ENCODE results near the gene DOCK7.

Gene DOCK7

GRCh38 chr1:62457955-62458354 is 230.2 kb downstream of the DOCK7 start:
- Histone ChIP-seq H3K4me1 (ENCODE audit: control insufficient read depth, insufficient read depth, low read length) (no peaks in the 10 kb centered on the region), H3K9ac (ENCODE audit: low read length in 2 of 2) (no peak overlapping the region), H3K27me3 (ENCODE audit: control insufficient read depth in 1 of 2, insufficient read depth in 2 of 2, low read length in 2 of 2) (no peaks in the 10 kb centered on the region), H3K36me3 (ENCODE audit: control insufficient read depth in 2 of 2, insufficient read depth in 2 of 2, low read length in 2 of 2) (peaks cover 3 to 10% of the 10 kb centered on the region in 2 donors), H3K4me3 (ENCODE audit: low read length in 2 of 2) (no peak overlapping the region), H3K9me3 (ENCODE audit: control insufficient read depth in 2 of 2, low read length in 2 of 2) (no peaks in the 10 kb centered on the region), H3K27ac (ENCODE audit: low read length) (no peak overlapping the region)

GRCh38 chr1:62452951-62453350 is 235.2 kb downstream of the DOCK7 start:
- Histone ChIP-seq H3K4me3 (ENCODE audit: low read length in 2 of 2) (no peak overlapping the region), H3K4me1 (ENCODE audit: control insufficient read depth, insufficient read depth, low read length) (no peaks in the 10 kb centered on the region), H3K9ac (ENCODE audit: low read length in 2 of 2) (no peak overlapping the region), H3K36me3 (ENCODE audit: control insufficient read depth in 2 of 2, insufficient read depth in 2 of 2, low read length in 2 of 2) (peaks cover 21 to 26% of the 10 kb centered on the region in 2 donors), H3K9me3 (ENCODE audit: control insufficient read depth in 2 of 2, low read length in 2 of 2) (no peaks in the 10 kb centered on the region), H3K27me3 (ENCODE audit: control insufficient read depth in 1 of 2, insufficient read depth in 2 of 2, low read length in 2 of 2) (no peaks in the 10 kb centered on the region), H3K27ac (ENCODE audit: low read length) (no peak overlapping the region)

- H3K36me3 ChIP-seq (ENCODE audit: control insufficient read depth in 2 of 2, insufficient read depth in 2 of 2, low read length in 2 of 2) = peaks cover 30 to 37% of the 10 kb centered on the region in 2 donors
- H3K9me3 ChIP-seq (ENCODE audit: control insufficient read depth in 2 of 2, low read length in 2 of 2) = no peaks in the 10 kb centered on the region
- H3K27me3 ChIP-seq (ENCODE audit: control insufficient read depth in 1 of 2, insufficient read depth in 2 of 2, low read length in 2 of 2) = no peaks in the 10 kb centered on the region
- H3K4me3 ChIP-seq (ENCODE audit: low read length in 2 of 2) = no peak overlapping the region
- no peak overlapping the region for H3K9ac ChIP-seq (ENCODE audit: low read length in 2 of 2)
- H3K27ac ChIP-seq (ENCODE audit: low read length) = no peak overlapping the region
- no peaks in the 10 kb centered on the region for H3K4me1 ChIP-seq (ENCODE audit: control insufficient read depth, insufficient read depth, low read length)
These were observed 237.9 kb downstream of the DOCK7 start for GRCh38 chr1:62450301-62450700.

- no peaks in the 10 kb centered on the region for H3K4me1 ChIP-seq (ENCODE audit: control insufficient read depth, insufficient read depth, low read length)
- no peaks in the 10 kb centered on the region for H3K9me3 ChIP-seq (ENCODE audit: control insufficient read depth in 2 of 2, low read length in 2 of 2)
- H3K27me3 ChIP-seq (ENCODE audit: control insufficient read depth in 1 of 2, insufficient read depth in 2 of 2, low read length in 2 of 2) = no peaks in the 10 kb centered on the region
- H3K36me3 ChIP-seq (ENCODE audit: control insufficient read depth in 2 of 2, insufficient read depth in 2 of 2, low read length in 2 of 2) = peaks cover 23 to 45% of the 10 kb centered on the region in 2 donors
- no peak overlapping the region for H3K27ac ChIP-seq (ENCODE audit: low read length)
- no peak overlapping the region for H3K9ac ChIP-seq (ENCODE audit: low read length in 2 of 2)
- H3K4me3 ChIP-seq (ENCODE audit: low read length in 2 of 2) = no peak overlapping the region
These were observed 239.8 kb downstream of the DOCK7 start for GRCh38 chr1:62448221-62448933.

GRCh38 chr1:62444701-62445100 is 243.5 kb downstream of the DOCK7 start:
- no peaks in the 10 kb centered on the region for H3K27me3 ChIP-seq (ENCODE audit: control insufficient read depth in 1 of 2, insufficient read depth in 2 of 2, low read length in 2 of 2)
- peaks cover 28 to 46% of the 10 kb centered on the region in 2 donors for H3K36me3 ChIP-seq (ENCODE audit: control insufficient read depth in 2 of 2, insufficient read depth in 2 of 2, low read length in 2 of 2)
- H3K4me3 ChIP-seq (ENCODE audit: low read length in 2 of 2) = no peak overlapping the region
- no peaks in the 10 kb centered on the region for H3K9me3 ChIP-seq (ENCODE audit: control insufficient read depth in 2 of 2, low read length in 2 of 2)
- H3K9ac ChIP-seq (ENCODE audit: low read length in 2 of 2) = no peak overlapping the region
- H3K4me1 ChIP-seq (ENCODE audit: control insufficient read depth, insufficient read depth, low read length) = no peaks in the 10 kb centered on the region
- no peak overlapping the region for H3K27ac ChIP-seq (ENCODE audit: low read length)

GRCh38 chr1:62439652-62440371 is 248.4 kb downstream of the DOCK7 start:
- Histone ChIP-seq H3K27ac (ENCODE audit: low read length) (no peak overlapping the region), H3K9me3 (ENCODE audit: control insufficient read depth in 2 of 2, low read length in 2 of 2) (no peaks in the 10 kb centered on the region), H3K27me3 (ENCODE audit: control insufficient read depth in 1 of 2, insufficient read depth in 2 of 2, low read length in 2 of 2) (no peaks in the 10 kb centered on the region), H3K9ac (ENCODE audit: low read length in 2 of 2) (no peak overlapping the region), H3K4me3 (ENCODE audit: low read length in 2 of 2) (no peak overlapping the region), H3K36me3 (ENCODE audit: control insufficient read depth in 2 of 2, insufficient read depth in 2 of 2, low read length in 2 of 2) (peaks cover 7 to 13% of the 10 kb centered on the region in 2 donors), H3K4me1 (ENCODE audit: control insufficient read depth, insufficient read depth, low read length) (peaks cover 7% of the 10 kb centered on the region)

- no peaks in the 10 kb centered on the region for H3K27me3 ChIP-seq (ENCODE audit: control insufficient read depth in 1 of 2, insufficient read depth in 2 of 2, low read length in 2 of 2)
- peak overlapping the region; percentile 91 to 99 for H3K9ac ChIP-seq (ENCODE audit: low read length in 2 of 2)
- no peaks in the 10 kb centered on the region for H3K9me3 ChIP-seq (ENCODE audit: control insufficient read depth in 2 of 2, low read length in 2 of 2)
- H3K4me1 ChIP-seq (ENCODE audit: control insufficient read depth, insufficient read depth, low read length) = peaks cover 7% of the 10 kb centered on the region
- H3K36me3 ChIP-seq (ENCODE audit: control insufficient read depth in 2 of 2, insufficient read depth in 2 of 2, low read length in 2 of 2) = peaks cover 6 to 10% of the 10 kb centered on the region in 2 donors
- no peak overlapping the region for H3K27ac ChIP-seq (ENCODE audit: low read length)
- peak overlapping the region; percentile 73 to 96 for H3K4me3 ChIP-seq (ENCODE audit: low read length in 2 of 2)
These were observed 250.0 kb downstream of the DOCK7 start for GRCh38 chr1:62438163-62438562.

GRCh38 chr1:62437273-62437940 is 250.8 kb downstream of the DOCK7 start:
- H3K9me3 ChIP-seq (ENCODE audit: control insufficient read depth in 2 of 2, low read length in 2 of 2) = no peaks in the 10 kb centered on the region
- H3K9ac ChIP-seq (ENCODE audit: low read length in 2 of 2) = peak overlapping the region; percentile 91 to 99
- H3K36me3 ChIP-seq (ENCODE audit: control insufficient read depth in 2 of 2, insufficient read depth in 2 of 2, low read length in 2 of 2) = peaks cover 3 to 7% of the 10 kb centered on the region in 2 donors
- H3K27ac ChIP-seq (ENCODE audit: low read length) = peak overlapping the region; percentile 99
- H3K4me3 ChIP-seq (ENCODE audit: low read length in 2 of 2) = peak overlapping the region; percentile 73 to 96
- peaks cover 7% of the 10 kb centered on the region for H3K4me1 ChIP-seq (ENCODE audit: control insufficient read depth, insufficient read depth, low read length)
- H3K27me3 ChIP-seq (ENCODE audit: control insufficient read depth in 1 of 2, insufficient read depth in 2 of 2, low read length in 2 of 2) = no peaks in the 10 kb centered on the region

- Histone ChIP-seq H3K9ac (ENCODE audit: low read length in 2 of 2) (peak within 1 kb of the TSS; percentile 91 to 99), H3K36me3 (ENCODE audit: control insufficient read depth in 2 of 2, insufficient read depth in 2 of 2, low read length in 2 of 2) (peaks cover under 1 to 4% of the 10 kb centered on the region in 2 donors), H3K4me1 (ENCODE audit: control insufficient read depth, insufficient read depth, low read length) (peaks cover 7% of the 10 kb centered on the region), H3K27me3 (ENCODE audit: control insufficient read depth in 1 of 2, insufficient read depth in 2 of 2, low read length in 2 of 2) (no peaks in the 10 kb centered on the region), H3K9me3 (ENCODE audit: control insufficient read depth in 2 of 2, low read length in 2 of 2) (no peaks in the 10 kb centered on the region), H3K27ac (ENCODE audit: low read length) (peak within 1 kb of the TSS; percentile 99), H3K4me3 (ENCODE audit: low read length in 2 of 2) (peak within 1 kb of the TSS; percentile 73 to 96)
These were observed 251.5 kb downstream of the DOCK7 start, which contains the start of gene USP1 for GRCh38 chr1:62436466-62437272. Gene USP1, plus strand, starts transcription at chr1:62437049. Its CDS starts 2,819 bp downstream, at chr1:62439868.

- Histone ChIP-seq H3K27me3 (ENCODE audit: control insufficient read depth in 1 of 2, insufficient read depth in 2 of 2, low read length in 2 of 2) (no peaks in the 10 kb centered on the region), H3K36me3 (ENCODE audit: control insufficient read depth in 2 of 2, insufficient read depth in 2 of 2, low read length in 2 of 2) (no peaks in the 10 kb centered on the region), H3K4me3 (ENCODE audit: low read length in 2 of 2) (peak overlapping the region; percentile 73 to 96), H3K4me1 (ENCODE audit: control insufficient read depth, insufficient read depth, low read length) (peaks cover 7% of the 10 kb centered on the region), H3K27ac (ENCODE audit: low read length) (peak overlapping the region; percentile 99), H3K9ac (ENCODE audit: low read length in 2 of 2) (peak overlapping the region; percentile 91 to 99), H3K9me3 (ENCODE audit: control insufficient read depth in 2 of 2, low read length in 2 of 2) (no peaks in the 10 kb centered on the region)
These were observed 252.1 kb downstream of the DOCK7 start for GRCh38 chr1:62436039-62436465.

All from stomach smooth muscle (tissue), 2 donors.